Measurements from ENCODE around the gene GSTT2B. TPM values are rescaled to one million over a fixed set of nuclear protein-coding genes. Genes with fewer than 3 reads are reported as not detected.
"Not testable (repeated sequence)": the region's sequence is repeated elsewhere in the genome, so short reads cannot be mapped to it uniquely, and the experiment has no call there.

GSTT2B gene
- polyA plus RNA-seq, 3 donors: 5.0 to 20.3 (median 17.0) TPM

DNA sequence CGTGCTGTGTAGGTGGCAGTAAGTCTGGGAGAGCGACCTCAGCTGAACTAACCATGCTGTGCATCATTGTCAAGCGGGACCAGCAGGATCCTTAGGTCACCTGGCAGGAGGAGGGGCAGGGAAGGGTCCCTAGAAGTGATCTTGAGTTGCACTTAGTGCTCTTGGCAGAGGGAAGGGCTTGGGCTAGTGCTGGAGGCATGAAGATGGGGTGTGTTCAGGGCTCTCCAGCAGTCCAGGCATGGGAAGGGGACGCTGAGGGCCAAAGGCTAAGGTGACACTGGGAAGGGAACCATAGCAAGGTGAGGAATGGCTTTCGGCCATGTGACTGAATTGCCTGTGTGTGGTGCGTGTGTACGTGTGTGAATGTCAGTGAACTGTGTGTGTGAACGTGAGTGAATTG lies 25.1 kb upstream of the GSTT2B start:
- DNase-seq (ENCODE audit: low read depth in 3 of 3, low spot score in 2 of 3): not testable (repeated sequence)

DNA sequence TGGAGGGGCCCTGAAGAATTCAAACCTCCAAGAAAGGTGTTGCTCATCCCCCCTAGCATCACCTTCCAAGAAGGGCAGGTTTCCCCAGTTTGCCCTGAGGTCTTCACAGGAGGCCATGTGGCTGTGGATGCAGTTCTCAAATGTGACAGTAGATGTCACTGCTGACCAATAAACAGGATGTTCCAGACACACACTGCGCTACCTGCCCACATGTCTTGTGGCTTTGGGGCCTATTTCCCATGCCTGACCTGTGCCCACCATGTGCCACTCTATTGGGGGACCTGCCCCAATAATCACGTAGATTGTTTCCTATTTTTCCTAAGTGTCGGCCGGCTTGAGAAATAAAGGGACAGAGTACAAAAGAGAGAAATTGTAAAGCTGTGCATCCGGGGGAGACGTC lies 23.4 kb upstream of the GSTT2B start:
- DNase-seq (ENCODE audit: low read depth in 3 of 3, low spot score in 2 of 3): peak in 2 of 3 donors; percentile 9 to 47

DNA sequence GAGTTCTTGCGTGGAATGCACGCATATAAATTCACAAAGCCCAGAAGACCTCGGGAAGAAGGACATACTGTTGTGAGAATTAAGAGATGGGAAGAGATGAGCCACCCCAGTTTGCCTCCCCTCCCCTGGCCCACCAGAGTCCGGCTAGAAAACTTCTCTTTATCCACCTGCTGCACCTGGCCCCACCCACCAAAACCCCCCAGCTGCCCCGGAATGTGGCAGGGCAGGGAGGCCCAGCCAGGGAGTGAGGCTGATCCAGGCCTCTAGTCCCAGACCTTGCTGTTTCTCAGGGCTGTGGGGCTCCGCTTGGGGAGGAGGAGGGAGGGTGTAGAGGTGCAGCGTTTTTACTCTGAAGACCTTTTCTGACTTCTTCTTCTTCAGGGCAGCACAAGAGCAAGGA lies 19.6 kb upstream of the GSTT2B start:
- DNase-seq (ENCODE audit: low read depth in 3 of 3, low spot score in 2 of 3): not testable (repeated sequence)

DNA sequence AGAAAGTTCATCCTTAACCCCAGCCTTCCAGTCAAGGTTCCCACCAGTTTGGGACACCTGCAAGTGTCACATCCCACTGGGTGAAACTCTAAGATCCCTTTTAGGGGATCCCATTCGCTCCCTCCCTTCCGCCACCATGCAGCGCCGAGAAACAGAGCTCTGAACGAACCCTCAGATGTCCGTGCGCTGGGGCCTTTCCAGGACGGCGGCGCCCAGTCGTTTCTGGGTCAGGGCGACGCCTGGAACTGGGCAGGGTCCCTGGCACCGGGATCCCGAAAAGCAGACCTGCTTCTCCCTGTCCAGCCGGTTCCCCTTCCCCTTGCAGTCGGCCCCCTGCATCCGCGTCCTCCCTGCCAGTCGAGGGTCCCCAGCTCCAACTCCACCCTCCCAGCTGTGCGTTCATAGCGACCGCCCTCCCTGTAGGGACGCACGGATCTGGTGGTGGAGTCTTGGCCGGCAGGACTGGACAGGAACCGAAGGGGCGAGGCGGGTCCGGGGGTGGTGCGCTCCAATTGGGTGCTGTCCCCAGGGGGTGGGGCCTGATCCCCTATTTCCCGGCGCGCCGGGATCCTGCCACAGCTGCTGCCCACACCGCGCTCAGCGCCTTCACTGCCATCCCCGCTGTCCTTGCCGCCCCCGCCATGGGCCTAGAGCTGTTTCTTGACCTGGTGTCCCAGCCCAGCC lies 18.7 kb upstream of the GSTT2B start, which contains the start of gene GSTT2:
GSTT2 (plus strand) TSS at position 578 of the 684 bp plus-strand sequence.
- not testable (repeated sequence) for DNase-seq (ENCODE audit: low read depth in 3 of 3, low spot score in 2 of 3)

DNA sequence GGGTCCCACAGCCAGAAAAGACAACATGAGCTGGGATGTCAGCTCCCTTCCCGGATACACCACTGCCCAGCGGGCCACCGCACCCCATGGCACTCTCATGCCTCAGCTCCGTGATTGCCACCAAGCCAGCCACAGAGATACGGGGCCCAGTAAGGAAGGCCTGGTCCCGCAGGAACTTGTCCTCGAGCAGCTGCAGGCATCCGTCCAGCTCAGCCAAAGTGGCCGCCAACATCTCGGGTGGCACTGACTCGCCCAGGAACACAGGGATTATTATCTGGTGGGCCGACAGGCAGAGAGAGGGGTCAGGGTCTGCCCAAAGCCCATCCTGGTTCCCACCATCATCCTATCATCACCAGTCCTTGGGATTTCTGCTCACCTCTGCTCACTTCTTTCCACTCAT lies 16.3 kb upstream of the GSTT2B start:
- DNase-seq (ENCODE audit: low read depth in 3 of 3, low spot score in 2 of 3): not testable (repeated sequence)

DNA sequence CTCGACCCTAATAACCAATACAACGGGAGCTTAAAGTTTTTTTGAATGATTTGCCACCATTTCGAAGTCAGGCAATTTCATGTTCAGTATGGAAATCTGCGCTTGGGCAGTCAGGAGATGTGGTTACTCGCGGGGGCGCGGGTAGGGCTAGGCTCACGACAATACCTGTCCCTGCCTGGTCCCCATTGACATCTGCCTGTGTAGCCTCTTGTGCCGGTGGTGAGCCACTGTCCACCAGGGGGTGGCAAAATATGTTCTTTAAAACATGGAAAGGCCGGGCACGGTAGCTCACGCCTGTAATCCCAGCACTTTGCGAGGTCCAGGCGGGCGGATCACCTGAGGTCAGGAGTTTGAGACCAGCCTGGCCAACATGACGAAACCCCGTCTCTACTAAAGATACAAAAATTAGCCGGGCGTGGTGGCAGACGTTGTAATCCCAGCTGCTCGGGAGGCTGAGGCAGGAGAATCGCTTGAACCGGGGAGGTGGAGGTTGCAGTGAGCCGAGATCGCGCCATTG lies 13.9 kb upstream of the GSTT2B start:
- DNase-seq (ENCODE audit: low read depth in 3 of 3, low spot score in 2 of 3): not testable (repeated sequence)

DNA sequence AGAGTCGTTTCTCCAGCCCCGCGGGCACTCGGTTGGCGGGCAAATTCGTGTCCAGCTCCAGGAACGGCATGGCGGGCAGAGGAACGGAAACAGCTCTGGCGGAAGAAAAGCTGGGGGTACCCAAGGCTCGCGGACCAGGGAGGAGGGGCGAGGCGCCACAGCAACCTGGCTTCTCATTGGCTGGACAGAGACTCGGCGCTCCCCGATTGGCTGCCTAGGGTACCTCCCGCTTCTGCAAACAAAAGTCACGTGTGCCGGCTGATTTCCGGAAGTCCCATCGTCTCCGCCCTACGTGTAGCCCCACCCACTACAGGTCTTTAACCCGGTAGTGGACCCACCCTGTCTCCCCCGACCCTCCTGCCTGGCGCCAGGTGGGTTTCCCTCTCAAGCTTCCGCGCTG lies 13.3 kb upstream of the GSTT2B start, which contains the start of gene DDT:
DDT (minus strand) TSS at position 97 of the 400 bp plus-strand sequence; CDS start at position 70, 27 bp downstream.
- DNase-seq (ENCODE audit: low read depth in 3 of 3, low spot score in 2 of 3): not testable (repeated sequence)

DNA sequence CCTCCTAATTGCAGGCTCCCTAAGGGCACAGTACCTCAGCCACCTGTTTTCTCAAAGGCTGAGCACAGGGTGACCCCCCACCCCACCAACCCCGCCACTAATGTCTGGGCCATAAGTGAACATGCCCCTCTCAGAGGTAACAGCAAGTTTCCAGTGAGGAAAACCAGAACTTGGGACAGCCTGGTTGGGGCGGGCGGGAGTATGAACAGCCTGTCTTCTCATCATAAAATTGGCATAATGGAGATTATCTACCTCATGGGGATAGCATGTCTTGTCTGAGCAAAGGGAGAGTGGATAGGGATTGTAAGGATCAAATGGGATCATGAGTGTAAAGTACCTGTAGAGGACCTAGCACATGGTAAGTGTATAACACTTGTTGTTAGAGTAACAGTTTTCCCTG lies 10.9 kb upstream of the GSTT2B start:
- DNase-seq (ENCODE audit: low read depth in 3 of 3, low spot score in 2 of 3): not testable (repeated sequence)

DNA sequence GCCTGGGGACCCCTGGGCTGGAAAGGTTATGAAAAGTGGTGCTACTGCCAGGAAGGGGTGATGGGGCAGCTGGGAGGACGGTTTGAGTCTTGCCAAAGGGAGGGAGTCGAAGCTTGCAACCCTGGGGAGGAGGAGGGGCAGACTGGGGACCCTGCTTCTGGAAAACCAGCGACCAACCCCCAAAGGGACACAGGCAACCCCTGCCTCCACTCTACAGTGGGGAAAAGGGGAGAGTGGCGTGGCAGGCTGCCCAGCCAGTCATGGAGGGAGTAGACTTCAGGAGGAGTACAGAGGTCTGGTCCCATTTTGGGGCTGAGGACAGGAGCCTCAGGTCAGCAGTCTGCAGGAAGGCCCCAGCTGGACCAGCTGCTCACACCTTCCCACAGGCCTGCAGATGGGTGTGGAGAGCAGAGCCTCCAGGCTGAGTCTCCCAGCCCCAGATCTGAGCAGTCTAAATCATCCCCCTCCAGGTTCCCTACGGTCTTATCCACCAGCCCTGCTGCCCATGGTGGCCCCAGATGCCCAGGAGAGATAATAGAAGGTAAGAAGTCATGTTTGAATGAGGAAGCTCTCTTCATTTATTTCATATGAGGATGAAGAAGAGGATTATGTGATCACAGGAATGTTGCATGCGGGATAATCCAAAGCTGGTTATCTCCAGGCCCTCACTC lies 10.0 kb upstream of the GSTT2B start:
- no peak for DNase-seq (ENCODE audit: low read depth in 3 of 3, low spot score in 2 of 3)

DNA sequence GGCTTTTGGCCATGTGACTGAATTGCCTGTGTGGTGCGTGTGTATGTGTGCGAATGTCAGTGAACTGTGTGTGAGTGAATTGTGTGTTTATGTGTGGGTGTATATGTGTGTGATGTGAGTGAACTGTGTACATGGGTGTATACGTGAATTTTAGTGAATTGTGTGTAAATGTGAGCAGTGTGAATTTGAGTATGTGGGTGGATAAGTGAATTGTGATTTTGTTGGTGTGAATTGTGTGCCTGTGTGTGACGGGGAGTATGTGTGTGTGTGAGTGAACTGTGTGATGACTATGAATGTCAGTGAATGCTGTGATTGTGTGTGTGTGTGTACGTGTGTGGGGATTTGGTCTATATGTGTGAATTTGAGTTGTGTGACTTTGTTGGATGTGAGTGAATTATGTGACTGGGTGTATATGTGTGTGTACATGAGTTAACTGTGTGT lies 9.2 kb upstream of the GSTT2B start:
- no peak for DNase-seq (ENCODE audit: low read depth in 3 of 3, low spot score in 2 of 3)

DNA sequence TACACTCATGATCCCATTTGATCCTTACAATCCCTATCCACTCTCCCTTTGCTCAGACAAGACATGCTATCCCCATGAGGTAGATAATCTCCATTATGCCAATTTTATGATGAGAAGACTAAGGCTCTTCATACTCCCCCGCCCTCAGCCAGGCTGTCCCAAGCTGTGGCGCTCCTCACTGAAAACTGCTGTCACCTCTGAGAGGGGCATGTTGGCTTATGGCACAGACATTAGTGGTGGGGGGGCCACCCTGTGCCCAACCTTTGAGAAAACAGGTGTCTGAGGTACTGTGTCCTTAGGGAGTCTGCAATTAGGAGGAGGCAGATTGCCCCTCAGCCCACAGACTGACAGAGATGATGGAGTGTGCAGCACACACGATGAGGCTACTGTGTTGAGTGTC lies 8.1 kb upstream of the GSTT2B start:
- DNase-seq (ENCODE audit: low read depth in 3 of 3, low spot score in 2 of 3): no peak

DNA sequence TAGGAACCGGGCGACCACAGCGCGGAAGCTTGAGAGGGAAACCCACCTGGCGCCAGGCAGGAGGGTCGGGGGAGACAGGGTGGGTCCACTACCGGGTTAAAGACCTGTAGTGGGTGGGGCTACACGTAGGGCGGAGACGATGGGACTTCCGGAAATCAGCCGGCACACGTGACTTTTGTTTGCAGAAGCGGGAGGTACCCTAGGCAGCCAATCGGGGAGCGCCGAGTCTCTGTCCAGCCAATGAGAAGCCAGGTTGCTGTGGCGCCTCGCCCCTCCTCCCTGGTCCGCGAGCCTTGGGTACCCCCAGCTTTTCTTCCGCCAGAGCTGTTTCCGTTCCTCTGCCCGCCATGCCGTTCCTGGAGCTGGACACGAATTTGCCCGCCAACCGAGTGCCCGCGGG lies 5.6 kb upstream of the GSTT2B start, which contains the start of gene DDTL:
DDTL (plus strand) TSS at position 321 of the 400 bp plus-strand sequence; CDS start at position 348, 27 bp downstream.
- DNase-seq (ENCODE audit: low read depth in 3 of 3, low spot score in 2 of 3): not testable (repeated sequence)

DNA sequence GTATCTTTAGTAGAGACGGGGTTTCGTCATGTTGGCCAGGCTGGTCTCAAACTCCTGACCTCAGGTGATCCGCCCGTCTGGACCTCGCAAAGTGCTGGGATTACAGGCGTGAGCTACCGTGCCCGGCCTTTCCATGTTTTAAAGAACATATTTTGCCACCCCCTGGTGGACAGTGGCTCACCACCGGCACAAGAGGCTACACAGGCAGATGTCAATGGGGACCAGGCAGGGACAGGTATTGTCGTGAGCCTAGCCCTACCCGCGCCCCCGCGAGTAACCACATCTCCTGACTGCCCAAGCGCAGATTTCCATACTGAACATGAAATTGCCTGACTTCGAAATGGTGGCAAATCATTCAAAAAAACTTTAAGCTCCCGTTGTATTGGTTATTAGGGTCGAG lies 5.1 kb upstream of the GSTT2B start:
- not testable (repeated sequence) for DNase-seq (ENCODE audit: low read depth in 3 of 3, low spot score in 2 of 3)

DNA sequence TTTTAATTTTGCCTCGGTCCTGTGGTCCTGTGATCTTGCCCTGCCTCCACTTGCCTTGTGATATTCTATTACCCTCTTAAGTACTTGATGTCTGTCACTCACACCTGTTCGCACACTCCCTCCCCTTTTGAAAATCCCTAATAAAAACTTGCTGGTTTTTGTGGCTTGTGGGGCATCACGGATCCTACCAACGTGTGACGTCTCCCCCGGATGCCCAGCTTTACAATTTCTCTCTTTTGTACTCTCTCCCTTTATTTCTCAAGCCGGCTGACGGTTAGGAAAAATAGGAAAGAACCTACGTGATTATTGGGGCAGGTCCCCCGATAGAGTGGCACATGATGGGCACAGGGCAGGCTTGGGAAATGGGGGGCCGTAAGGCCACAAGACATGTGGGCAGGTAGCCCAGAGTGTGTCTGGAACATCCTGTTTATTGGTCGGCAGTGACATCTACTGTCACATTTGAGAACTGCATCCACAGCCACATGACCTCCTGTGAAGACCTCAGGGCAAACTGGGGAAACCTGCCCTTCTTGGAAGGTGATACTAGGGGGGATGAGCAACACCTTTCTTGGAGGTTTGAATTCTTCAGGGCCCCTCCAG lies 4.6 kb downstream of the GSTT2B start:
- DNase-seq (ENCODE audit: low read depth in 3 of 3, low spot score in 2 of 3): peak; percentile 33 to 52 (median 48)

DNA sequence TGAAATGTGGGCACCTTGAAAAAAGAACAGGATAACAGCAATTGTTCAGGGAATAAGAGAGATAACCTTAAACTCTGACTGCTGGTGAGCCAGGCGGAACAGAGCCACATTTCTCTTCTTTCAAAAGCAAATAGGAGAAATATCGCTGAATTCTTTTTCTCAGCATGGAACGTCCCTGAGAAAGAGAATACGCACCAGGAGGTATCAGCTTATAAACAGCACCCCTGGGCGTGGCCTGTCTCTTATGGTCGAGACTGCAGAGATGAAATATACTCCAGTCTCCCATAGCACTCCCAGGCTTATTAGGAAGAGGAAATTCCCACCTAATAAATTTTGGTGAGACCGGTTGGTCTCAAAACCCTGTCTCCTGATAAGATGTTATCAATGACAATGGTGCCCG lies 5.1 kb downstream of the GSTT2B start:
- not testable (repeated sequence) for DNase-seq (ENCODE audit: low read depth in 3 of 3, low spot score in 2 of 3)

DNA sequence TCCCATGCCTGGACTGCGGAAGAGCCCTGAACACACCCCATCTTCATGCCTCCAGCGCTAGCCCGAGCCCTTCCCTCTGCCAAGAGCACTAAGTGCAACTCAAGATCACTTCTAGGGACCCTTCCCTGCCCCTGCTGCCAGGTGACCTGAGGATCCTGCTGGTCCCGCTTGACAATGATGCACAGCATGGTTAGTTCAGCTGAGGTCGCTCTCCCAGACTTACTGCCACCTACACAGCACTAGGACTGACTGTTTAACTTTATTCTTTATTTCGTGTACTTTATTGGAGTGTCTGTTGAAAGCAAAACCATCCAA lies 6.0 kb downstream of the GSTT2B start:
- DNase-seq (ENCODE audit: low read depth in 3 of 3, low spot score in 2 of 3): not testable (repeated sequence)

DNA sequence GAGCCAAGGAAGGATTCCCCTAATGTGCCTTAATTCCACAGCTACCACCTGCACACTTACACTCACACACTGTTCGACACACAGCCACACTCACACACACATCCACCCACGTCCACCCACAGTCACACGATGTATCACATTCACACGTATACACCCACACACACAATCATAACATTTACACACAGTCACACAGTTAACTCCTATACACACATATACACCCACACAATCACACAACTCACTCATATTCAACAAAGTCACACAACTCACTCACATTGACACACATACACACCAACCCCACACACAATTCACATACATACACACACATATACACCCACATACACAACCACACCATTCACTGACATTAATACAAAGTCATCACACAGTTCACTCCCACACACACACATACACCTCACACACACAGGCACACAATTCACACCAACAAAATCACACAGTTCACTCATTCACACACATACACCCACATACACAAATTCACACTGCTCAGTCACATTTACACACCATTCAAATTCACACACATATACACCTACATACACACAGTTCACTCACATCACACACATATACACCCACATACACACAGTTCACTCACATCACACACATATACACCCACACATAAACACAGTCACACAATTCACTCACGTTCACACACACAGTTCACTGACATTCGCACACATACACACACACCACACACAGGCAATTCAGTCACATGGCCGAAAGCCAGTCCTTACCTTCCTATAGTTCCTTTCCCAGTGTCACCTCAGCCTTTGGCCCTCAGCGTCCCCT lies 6.6 kb downstream of the GSTT2B start:
- DNase-seq (ENCODE audit: low read depth in 3 of 3, low spot score in 2 of 3): not testable (repeated sequence)

DNA sequence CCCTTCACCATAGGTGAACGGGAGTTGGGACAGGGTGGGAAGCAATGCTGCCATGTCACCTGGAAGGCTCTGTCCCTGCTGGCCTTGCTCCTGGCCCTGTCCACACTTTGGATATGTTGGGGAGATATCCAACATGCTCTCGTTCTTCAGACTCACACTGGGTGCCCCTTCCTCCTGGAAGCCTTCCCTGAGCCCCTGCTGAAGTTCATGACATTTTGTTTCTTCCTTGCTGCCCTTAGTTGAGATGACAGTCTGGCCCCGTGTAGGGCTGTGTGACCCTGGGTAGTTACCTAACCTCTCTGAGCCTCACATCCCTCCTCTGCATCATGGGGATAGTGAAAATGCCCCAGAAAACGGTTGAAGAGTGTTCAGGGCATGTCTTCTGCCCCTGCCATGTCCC lies 7.5 kb downstream of the GSTT2B start:
- DNase-seq (ENCODE audit: low read depth in 3 of 3, low spot score in 2 of 3): not testable (repeated sequence)

DNA sequence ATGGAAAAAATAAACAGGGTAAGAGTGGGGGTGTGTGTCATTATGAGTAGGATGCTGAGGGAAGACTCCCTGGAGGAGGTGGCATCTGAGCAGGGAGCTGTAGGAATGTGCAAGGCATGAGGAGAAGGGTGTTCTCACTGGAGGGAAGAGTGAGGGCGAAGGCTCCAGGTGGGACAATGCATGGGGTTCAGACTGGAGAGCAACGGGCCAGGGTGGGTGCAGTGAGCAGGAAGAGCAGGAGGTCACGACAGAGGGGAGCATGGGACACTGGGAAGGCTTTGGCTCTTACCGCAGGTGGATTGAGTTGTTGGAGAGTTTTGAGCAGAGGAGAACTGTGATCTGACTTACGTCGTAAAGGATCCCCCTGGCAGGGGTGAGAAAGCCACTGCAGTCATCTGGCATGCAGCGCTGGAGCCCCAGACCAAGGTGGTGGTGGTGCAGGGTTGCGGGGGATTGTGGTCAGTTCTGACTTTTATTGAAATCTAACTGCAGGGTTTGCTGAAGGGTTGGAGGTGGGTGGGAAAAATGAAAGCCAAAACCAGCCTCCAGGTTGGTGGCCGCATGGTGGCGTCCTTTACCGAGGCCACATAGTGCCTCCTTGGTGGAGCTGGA lies 8.1 kb downstream of the GSTT2B start:
- not testable (repeated sequence) for DNase-seq (ENCODE audit: low read depth in 3 of 3, low spot score in 2 of 3)

DNA sequence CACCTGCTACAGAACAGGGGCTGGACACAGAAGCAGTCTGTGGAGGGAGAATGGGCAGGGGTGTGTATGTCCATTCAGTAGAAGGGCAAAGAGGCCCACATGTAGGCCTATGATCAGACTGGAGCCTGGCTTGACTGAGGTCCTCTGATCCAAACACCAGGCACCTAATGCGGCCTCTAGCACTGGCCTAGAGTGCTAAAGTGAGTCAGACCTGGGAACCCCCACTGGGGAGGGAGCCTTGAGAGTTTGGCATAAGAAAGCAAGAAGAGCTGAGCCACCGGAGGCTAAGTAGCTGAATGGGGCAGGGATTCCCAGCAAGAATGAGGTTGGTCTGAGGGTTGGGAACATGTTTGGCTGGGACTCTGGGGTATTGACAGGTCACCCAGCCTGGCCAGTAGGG lies 9.6 kb downstream of the GSTT2B start:
- DNase-seq (ENCODE audit: low read depth in 3 of 3, low spot score in 2 of 3): not testable (repeated sequence)
